Spleen (tissue), 11 donors: ENCODE results near the gene UBR4. TPM values are rescaled to one million over a fixed set of nuclear protein-coding genes. Genes with fewer than 3 reads are reported as not detected.

Experiments used
- DNase-seq: peaks from one replicate; pipeline ENCODE4 v3.0.0-alpha.2; 2020
- H3K27ac ChIP-seq, 8 donors: fragments of 200-600 bp; sonication (generic) in 7 of 8; 1 replicate in 4 of 8; 2 replicates in 4 of 8; pipeline versions ENCODE4 v1.5.0 to v1.8.0; 2016 to 2021; ENCODE audit warnings: inconsistent platforms in 4 of 8, mild to moderate bottlenecking in 4 of 8, moderate library complexity in 1 of 8
- H3K27me3 ChIP-seq, 7 donors: fragments of 200-600 bp; sonication (generic) in 6 of 7; replicated peaks in 1 of 7; 1 replicate in 4 of 7; 2 replicates in 3 of 7; pipeline versions ENCODE4 v1.5.0 to v1.8.0; 2016 to 2021; ENCODE audit warnings: inconsistent platforms in 3 of 7, mild to moderate bottlenecking in 1 of 7
- H3K36me3 ChIP-seq, 6 donors: fragments of 200-600 bp; sonication (generic) in 5 of 6; 1 replicate in 4 of 6; 2 replicates in 2 of 6; pipeline versions ENCODE4 v1.5.0 to v1.8.0; 2016 to 2021; ENCODE audit warnings: inconsistent platforms in 2 of 6
- H3K4me1 ChIP-seq, 6 donors: fragments of 200-600 bp; sonication (generic) in 5 of 6; 1 replicate in 3 of 6; 2 replicates in 3 of 6; pipeline versions ENCODE4 v1.5.0 to v1.8.0; 2016 to 2021; ENCODE audit warnings: inconsistent platforms in 3 of 6
- H3K4me3 ChIP-seq, 8 donors: fragments of 200-600 bp; sonication (generic) in 7 of 8; 1 replicate in 4 of 8; 2 replicates in 4 of 8; pipeline versions ENCODE4 v1.5.0 to v1.8.0; 2016 to 2021; ENCODE audit warnings: inconsistent platforms in 4 of 8, mild to moderate bottlenecking in 4 of 8, moderate library complexity in 2 of 8
- H3K9me3 ChIP-seq, 8 donors: fragments of 200-600 bp; sonication (generic) in 7 of 8; 1 replicate in 4 of 8; 2 replicates in 4 of 8; pipeline versions ENCODE4 v1.5.0 to v1.8.0; 2016 to 2021; ENCODE audit warnings: inconsistent platforms in 4 of 8
- POLR2A ChIP-seq, 3 donors: fragments of 450-650 bp; IDR thresholded peaks; one replicate each; pipeline ENCODE4 v1.5.1; 2017; ENCODE audit warnings: antibody characterized with exemption in 3 of 3, mild to moderate bottlenecking in 1 of 3
- POLR2AphosphoS5 ChIP-seq, 3 donors: sonication (generic); formaldehyde crosslinking; IDR thresholded peaks; one replicate each; pipeline ENCODE4 v1.5.1; 2017; ENCODE audit warnings: antibody characterized with exemption in 3 of 3
- WGBS, 5 donors: extraction: QIAGEN DNeasy Blood & Tissue Kit in 3 of 5; methylation state at CpG; one replicate each; pipeline versions ENCODE4 v1.1.5 to v1.1.7; 2013 to 2018; 5-methylcytosine and 5-hydroxymethylcytosine counted together
- intact Hi-C: fragments of 100-400 bp; cut with DNase I; formaldehyde crosslinking; loops from one replicate; pipeline ENCODE4 v1.15.0; 2023; ENCODE audit warnings: low total_unique reads
- polyA plus RNA-seq, 3 donors: library from polyadenylated mRNA; stranded (reverse); fragments of 200-250 nt; gene quantifications; one replicate each; pipeline ENCODE4 v1.2.1, GENCODE V29; 2013
- total RNA-seq, 7 donors: library from RNA; depleted of rRNA in 3 of 7; stranded (reverse); fragments of >200 nt in 3 of 7; fragmentation: NEBNext Ultra II Directional in 4 of 7; extraction: Animal tissue kit (Norgen Biotek cat#: 25700) in 4 of 7; gene quantifications; one replicate each; pipeline versions ENCODE4 v1.1.0 to v1.2.1, GENCODE V29; 2016 to 2021
- TF ChIP-seq, protein P1 (sequence below), 11 experiments: fragments of 200-600 bp in 7 of 11; fragments of 450-650 bp in 4 of 11; sonication (generic) in 4 of 11; IDR thresholded peaks in 8 of 11; conservative IDR thresholded peaks in 3 of 11; 1 replicate in 7 of 11; 2 replicates in 4 of 11; pipeline versions ENCODE4 v1.4.0 to v1.8.0; 2016 to 2021; ENCODE audit warnings: antibody characterized with exemption in 11 of 11, inconsistent platforms in 4 of 11, mild to moderate bottlenecking in 1 of 11
- donor health status: healthy with polysubstance abuse.
- donor health status: DM: no; HTN: no; CAD: no; lungs with moderate emphysema.
- donor health status: DM: no; HTN: no; CAD: no.
- donor health status: Bipolar disorder and iron deficiency.
- donor health status: healthy.
- donor health status: DM: no; HTN: no; CAD: no.
- donor health status: DM: yes; HTN: yes; CAD: no.

The UBR4 gene
- total and polyA plus RNA-seq, 10 donors: 72.5 to 184 (median 149) TPM

DNA sequence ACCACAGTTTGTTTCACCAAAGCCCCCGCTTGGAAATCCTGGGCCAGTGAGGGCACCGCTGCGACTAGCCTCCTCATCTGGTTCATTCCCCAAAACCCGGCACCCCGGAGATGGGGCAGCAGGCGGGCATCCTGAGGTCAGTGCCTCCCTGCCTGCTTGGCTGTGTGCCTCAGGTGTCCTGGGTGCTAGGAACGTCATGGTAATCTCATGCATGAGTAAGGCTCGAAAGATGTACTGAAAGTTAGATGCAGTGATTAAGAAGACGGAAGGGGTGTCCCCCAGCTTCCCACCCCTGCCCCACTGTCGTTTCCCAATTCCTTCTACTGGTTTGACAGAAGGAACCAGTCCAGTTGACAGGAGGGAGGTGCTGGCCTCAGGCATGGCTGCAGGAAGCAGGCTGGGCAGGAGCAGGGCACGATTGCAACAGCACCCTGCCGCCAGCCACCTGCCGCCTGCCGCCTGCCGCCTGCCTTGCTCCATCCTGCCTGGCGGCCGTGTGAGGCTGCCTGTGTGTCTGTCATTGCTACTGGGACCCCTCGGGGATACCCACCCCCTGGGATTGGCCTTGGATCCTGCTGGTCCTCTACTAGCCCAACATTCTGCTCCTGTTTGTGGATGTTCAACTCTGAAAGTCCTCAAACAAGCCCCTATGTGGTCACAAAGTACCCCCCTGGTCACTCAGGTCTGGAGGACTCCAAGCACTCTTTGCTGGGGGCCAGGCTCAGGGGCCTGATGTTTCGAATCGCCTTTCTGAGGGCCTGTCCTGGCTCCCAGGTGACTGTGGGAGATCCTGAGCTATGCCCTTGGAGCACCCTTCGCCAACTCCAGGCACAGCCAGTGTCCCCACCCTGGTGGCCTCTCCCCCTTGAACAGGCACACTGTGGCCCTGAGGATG lies 180.6 kb downstream of the UBR4 start:
- Histone ChIP-seq H3K36me3 (no peaks in the 10 kb centered on the region), H3K9me3 (peaks cover 0 to 4% (median 0%) of the 10 kb centered on the region in 8 donors), H3K4me1 (no peaks in the 10 kb centered on the region), H3K27ac (no peak overlapping the region), H3K27me3 (peaks cover 0 to 35% (median 0%) of the 10 kb centered on the region in 7 donors), H3K4me3 (no peak overlapping the region)
- WGBS, 5 donors: 53 to 73% (median 55%) methylated on average over 14 to 21 of the region's 21 CpGs
- TF ChIP-seq, protein P1, sequence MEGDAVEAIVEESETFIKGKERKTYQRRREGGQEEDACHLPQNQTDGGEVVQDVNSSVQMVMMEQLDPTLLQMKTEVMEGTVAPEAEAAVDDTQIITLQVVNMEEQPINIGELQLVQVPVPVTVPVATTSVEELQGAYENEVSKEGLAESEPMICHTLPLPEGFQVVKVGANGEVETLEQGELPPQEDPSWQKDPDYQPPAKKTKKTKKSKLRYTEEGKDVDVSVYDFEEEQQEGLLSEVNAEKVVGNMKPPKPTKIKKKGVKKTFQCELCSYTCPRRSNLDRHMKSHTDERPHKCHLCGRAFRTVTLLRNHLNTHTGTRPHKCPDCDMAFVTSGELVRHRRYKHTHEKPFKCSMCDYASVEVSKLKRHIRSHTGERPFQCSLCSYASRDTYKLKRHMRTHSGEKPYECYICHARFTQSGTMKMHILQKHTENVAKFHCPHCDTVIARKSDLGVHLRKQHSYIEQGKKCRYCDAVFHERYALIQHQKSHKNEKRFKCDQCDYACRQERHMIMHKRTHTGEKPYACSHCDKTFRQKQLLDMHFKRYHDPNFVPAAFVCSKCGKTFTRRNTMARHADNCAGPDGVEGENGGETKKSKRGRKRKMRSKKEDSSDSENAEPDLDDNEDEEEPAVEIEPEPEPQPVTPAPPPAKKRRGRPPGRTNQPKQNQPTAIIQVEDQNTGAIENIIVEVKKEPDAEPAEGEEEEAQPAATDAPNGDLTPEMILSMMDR (IDR thresholded peaks at IDR 0.05 in 8 of 11, conservative IDR thresholded peaks at IDR 0.05 in 3 of 11): no peak
- TF ChIP-seq POLR2AphosphoS5 (IDR thresholded peaks at IDR 0.05) (no peak), POLR2A (IDR thresholded peaks at IDR 0.05) (no peak)
- no peak for DNase-seq
- intact Hi-C loops: no loop called here

DNA sequence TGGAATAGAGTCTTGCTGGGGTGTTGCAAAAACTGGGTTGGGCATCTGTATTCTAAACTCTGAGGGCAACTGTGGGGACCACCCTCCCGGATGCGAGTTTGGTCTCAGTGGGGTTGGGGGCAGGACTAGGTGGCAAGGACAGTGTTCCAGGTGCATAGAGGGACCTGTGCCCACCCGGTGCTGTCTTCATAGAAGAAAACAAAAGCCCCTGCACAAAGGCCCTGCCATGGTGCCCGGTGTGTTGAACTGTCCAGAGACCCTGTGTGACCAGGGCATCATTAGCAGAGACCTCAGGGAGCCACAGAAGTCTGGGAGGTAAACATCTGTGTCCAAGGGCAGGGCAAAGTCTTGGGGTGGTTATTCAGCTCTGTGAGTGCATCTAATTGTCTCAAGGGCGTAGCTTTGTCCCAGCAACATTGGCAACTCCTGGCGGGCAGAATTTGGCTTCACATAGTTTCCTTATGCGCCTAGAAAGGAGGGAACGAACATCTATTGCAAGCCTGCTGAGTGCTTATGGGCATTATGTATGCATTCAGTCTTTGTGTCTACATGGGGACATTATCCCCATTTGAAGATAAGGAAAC lies 181.4 kb downstream of the UBR4 start:
- WGBS, 5 donors: 82 to 94% (median 86%) methylated on average over 8 of the region's 8 CpGs

DNA sequence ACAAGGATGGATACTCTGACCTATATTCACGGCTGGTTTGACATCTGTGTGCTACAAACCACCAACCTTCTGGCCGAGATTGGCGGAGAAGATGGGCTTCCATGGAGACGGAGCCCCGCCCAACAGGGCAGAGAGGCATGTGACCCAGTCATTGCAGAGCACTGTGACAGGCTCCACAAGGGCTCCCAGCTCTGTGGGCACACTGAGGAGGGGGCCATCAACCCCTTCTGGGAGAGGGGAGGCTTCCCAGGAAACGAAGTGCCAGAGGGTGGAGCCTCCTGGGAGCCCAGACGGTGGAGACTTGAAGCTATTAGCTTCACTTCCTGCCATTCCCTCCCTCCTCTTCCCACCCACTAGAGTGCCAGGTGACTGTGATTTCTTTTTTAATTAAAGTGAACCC lies 182.0 kb downstream of the UBR4 start:
- no peaks in the 10 kb centered on the region for H3K36me3 ChIP-seq
- TF ChIP-seq POLR2A (IDR thresholded peaks at IDR 0.05): no peak
- TF ChIP-seq, protein P1 (IDR thresholded peaks at IDR 0.05 in 8 of 11, conservative IDR thresholded peaks at IDR 0.05 in 3 of 11): no peak
- no peak for TF ChIP-seq POLR2AphosphoS5 (IDR thresholded peaks at IDR 0.05)
- H3K4me3 ChIP-seq: no peak overlapping the region
- WGBS, 5 donors: 30 to 45% (median 33%) methylated on average over 6 to 7 of the region's 7 CpGs
- H3K27me3 ChIP-seq: peaks cover 0 to 35% (median 0%) of the 10 kb centered on the region in 7 donors
- peaks cover 0 to 8% (median 0%) of the 10 kb centered on the region in 8 donors for H3K9me3 ChIP-seq
- no peaks in the 10 kb centered on the region for H3K4me1 ChIP-seq
- intact Hi-C loops: no loop called here
- DNase-seq: no peak
- H3K27ac ChIP-seq: no peak overlapping the region

More for the DNA sequence above, 181.4 kb downstream of the UBR4 start:
- H3K4me1 ChIP-seq: no peaks in the 10 kb centered on the region
- no peak for DNase-seq
- H3K27me3 ChIP-seq: peaks cover 0 to 35% (median 0%) of the 10 kb centered on the region in 7 donors
- intact Hi-C loops: no loop called here
- H3K36me3 ChIP-seq: no peaks in the 10 kb centered on the region
- no peak overlapping the region for H3K4me3 ChIP-seq
- H3K9me3 ChIP-seq: peaks cover 0 to 8% (median 0%) of the 10 kb centered on the region in 8 donors
- H3K27ac ChIP-seq: no peak overlapping the region
- TF ChIP-seq, protein P1 (IDR thresholded peaks at IDR 0.05 in 8 of 11, conservative IDR thresholded peaks at IDR 0.05 in 3 of 11): no peak
- TF ChIP-seq POLR2AphosphoS5 (IDR thresholded peaks at IDR 0.05) (no peak), POLR2A (IDR thresholded peaks at IDR 0.05) (no peak)

Other genes with a start within 250 kb of the UBR4 start
- gene EMC1, start 41.3 kb upstream of the UBR4 start, total RNA-seq: 10 to 100 TPM; 20.9 to 45.6 (median 32.2) TPM
- gene EMC1, start 41.3 kb upstream of the UBR4 start, polyA plus RNA-seq: 1 to 10 TPM; 5.1 to 9.7 (median 5.6) TPM
- gene MRTO4, start 41.5 kb upstream of the UBR4 start, total RNA-seq: 10 to 100 TPM; 12.1 to 31.6 (median 20.7) TPM
- gene MRTO4, start 41.5 kb upstream of the UBR4 start, polyA plus RNA-seq: 10 to 100 TPM; 41.3 to 44.1 (median 43.2) TPM
- gene AKR7A3, start 78.5 kb upstream of the UBR4 start, total RNA-seq: 1 to 10 TPM in 4 of 7 donors, under 1 TPM in 3; 0.60 to 2.2 (median 1.4) TPM
- gene AKR7A3, start 78.5 kb upstream of the UBR4 start, polyA plus RNA-seq: 1 to 10 TPM in 2 of 3 donors, under 1 TPM in 1; 0.55 to 1.8 (median 1.0) TPM
- 10 to 100 TPM; 31.4 to 68.4 (median 34.6) TPM for gene AKR7A2, start 101.9 kb upstream of the UBR4 start, total RNA-seq
- 10 to 100 TPM; 14.6 to 35.5 (median 28.6) TPM for gene AKR7A2, start 101.9 kb upstream of the UBR4 start, polyA plus RNA-seq
- gene SLC66A1, start 102.1 kb upstream of the UBR4 start, total RNA-seq: 10 to 100 TPM; 10.8 to 17.6 (median 12.7) TPM
- gene SLC66A1, start 102.1 kb upstream of the UBR4 start, polyA plus RNA-seq: 10 to 100 TPM in 2 of 3 donors, 1 to 10 TPM in 1; 9.6 to 20.9 (median 17.3) TPM